ENCODE results near the gene KRT76.

Gene KRT76

GRCh38 chr12:52815676-52816588 is 38.8 kb upstream of the KRT76 start:
- TF ChIP-seq REST (IDR thresholded peaks at IDR 0.05; ENCODE audit: insufficient read depth in 1 of 2, low read depth in 2 of 2, low read length in 2 of 2) (no peak), FOXP2 (optimal IDR thresholded peaks at IDR 0.05; ENCODE audit: borderline replicate concordance, extremely low read depth, extremely low read length, insufficient read depth) (no peak), POLR2AphosphoS5 (IDR thresholded peaks at IDR 0.05; ENCODE audit: low read depth, low read length) (no peak), SIN3A (IDR thresholded peaks at IDR 0.05; ENCODE audit: borderline replicate concordance, insufficient read depth, low read length) (no peak), TAF1 (IDR thresholded peaks at IDR 0.05; ENCODE audit: borderline replicate concordance, insufficient read depth, low read length) (no peak)

GRCh38 chr12:52815161-52815560 is 38.0 kb upstream of the KRT76 start:
- TF ChIP-seq TAF1 (IDR thresholded peaks at IDR 0.05; ENCODE audit: borderline replicate concordance, insufficient read depth, low read length) (no peak), SIN3A (IDR thresholded peaks at IDR 0.05; ENCODE audit: borderline replicate concordance, insufficient read depth, low read length) (no peak), REST (IDR thresholded peaks at IDR 0.05; ENCODE audit: insufficient read depth in 1 of 2, low read depth in 2 of 2, low read length in 2 of 2) (no peak), FOXP2 (optimal IDR thresholded peaks at IDR 0.05; ENCODE audit: borderline replicate concordance, extremely low read depth, extremely low read length, insufficient read depth) (no peak), POLR2AphosphoS5 (IDR thresholded peaks at IDR 0.05; ENCODE audit: low read depth, low read length) (no peak)

GRCh38 chr12:52814710-52815155 is 37.6 kb upstream of the KRT76 start:
- TF ChIP-seq POLR2AphosphoS5 (IDR thresholded peaks at IDR 0.05; ENCODE audit: low read depth, low read length) (no peak), SIN3A (IDR thresholded peaks at IDR 0.05; ENCODE audit: borderline replicate concordance, insufficient read depth, low read length) (no peak), REST (IDR thresholded peaks at IDR 0.05; ENCODE audit: insufficient read depth in 1 of 2, low read depth in 2 of 2, low read length in 2 of 2) (no peak), TAF1 (IDR thresholded peaks at IDR 0.05; ENCODE audit: borderline replicate concordance, insufficient read depth, low read length) (no peak), FOXP2 (optimal IDR thresholded peaks at IDR 0.05; ENCODE audit: borderline replicate concordance, extremely low read depth, extremely low read length, insufficient read depth) (no peak)

- TF ChIP-seq TAF1 (IDR thresholded peaks at IDR 0.05; ENCODE audit: borderline replicate concordance, insufficient read depth, low read length) (no peak), REST (IDR thresholded peaks at IDR 0.05; ENCODE audit: insufficient read depth in 1 of 2, low read depth in 2 of 2, low read length in 2 of 2) (no peak), POLR2AphosphoS5 (IDR thresholded peaks at IDR 0.05; ENCODE audit: low read depth, low read length) (no peak), FOXP2 (optimal IDR thresholded peaks at IDR 0.05; ENCODE audit: borderline replicate concordance, extremely low read depth, extremely low read length, insufficient read depth) (no peak), SIN3A (IDR thresholded peaks at IDR 0.05; ENCODE audit: borderline replicate concordance, insufficient read depth, low read length) (no peak)
Measured at GRCh38 chr12:52813885-52814709, 37.0 kb upstream of the KRT76 start, which contains the start of gene KRT4. Gene KRT4, minus strand, starts transcription at chr12:52814116. Its CDS starts 58 bp downstream, at chr12:52814058.
